H1 (cell line): ENCODE measurements around the gene VAT1L. TPM values are rescaled to one million over a fixed set of nuclear protein-coding genes. Genes with fewer than 3 reads are reported as not detected.

Experiments
- BCL11A ChIP-seq, 2 experiments: IDR thresholded peaks; one replicate each; pipeline ENCODE4 v1.6.1; 2011; ENCODE audit warnings: low read depth in 2 of 2, low read length in 2 of 2, mild to moderate bottlenecking in 2 of 2
- BRCA1 ChIP-seq: IDR thresholded peaks from 2 replicates; pipeline ENCODE4 v1.6.1; 2012; ENCODE audit warnings: low read depth, low read length, improper control_type of control experiment
- KDM1A ChIP-seq: fragments of 200-600, 300-600 bp; sonication (generic); IDR thresholded peaks from 2 replicates; pipeline ENCODE4 v1.7.1; 2016; ENCODE audit warnings: mild to moderate bottlenecking, low read length, borderline replicate concordance
- KDM5A ChIP-seq: fragments of 200-600 bp; IDR thresholded peaks from 2 replicates; pipeline ENCODE4 v1.7.1; 2012; ENCODE audit warnings: mild to moderate bottlenecking, low read length, inconsistent platforms, mixed read lengths
- RFX5 ChIP-seq: IDR thresholded peaks from 2 replicates; pipeline ENCODE4 v1.6.1; 2011; ENCODE audit warnings: low read depth, low read length, improper control_type of control experiment, borderline replicate concordance
- SP2 ChIP-seq: IDR thresholded peaks from 2 replicates; pipeline ENCODE4 v1.6.1; 2012; ENCODE audit warnings: mild to moderate bottlenecking, low read length, inconsistent platforms
- USF2 ChIP-seq: IDR thresholded peaks from 2 replicates; pipeline ENCODE4 v1.6.1; 2011; ENCODE audit warnings: low read length, improper control_type of control experiment
- polyA plus RNA-seq, 7 experiments: library from polyadenylated mRNA; depleted of rRNA in 3 of 7; stranded (reverse) in 5 of 7; unstranded in 2 of 7; fragments of >200 nt in 5 of 7; fragments of 200-250 nt in 2 of 7; gene quantifications; 1 replicate in 5 of 7; 2 replicates in 1 of 7; 4 replicates in 1 of 7; pipeline versions ENCODE4 v1.2.1 to v1.2.3, GENCODE V29; 2011 to 2013; ENCODE audit warnings: missing spikeins in 2 of 7, mixed read lengths in 2 of 7
- total RNA-seq: library from RNA; stranded (reverse); fragmentation: NEBNext Ultra II Directional; extraction: Animal tissue kit (Norgen Biotek cat#: 25700); gene quantifications from 2 replicates; pipeline ENCODE4 v1.2.1, GENCODE V29; 2021

Gene VAT1L
- total and polyA plus RNA-seq, 2 of the 8 experiments (the other 6 are each of a cell fraction or from before 2014, with no cell fraction given), result 46.3 to 48.2 TPM

- TF ChIP-seq BRCA1 (no peak), USF2 (no peak), BCL11A (IDR thresholded peaks at IDR 0.05; ENCODE audit: low read depth in 2 of 2, low read length in 2 of 2) (no peak), RFX5 (no peak), SP2 (no peak), KDM5A (no peak), KDM1A (no peak)
Observed at GRCh38 chr16:77739559-77739892, 48.8 kb upstream of the VAT1L start (continued).
